GM18909 (cell line): Measurements from ENCODE around the gene GBA3.

Experiments
- ATAC-seq: cut with Tn5 transposase; IDR thresholded peaks from one replicate; pipeline ENCODE4 v1.9.1; 2021; ENCODE audit warnings: mild to moderate bottlenecking; ENCODE audit not compliant: unreplicated experiment, poor library complexity

GBA3 gene

DNA sequence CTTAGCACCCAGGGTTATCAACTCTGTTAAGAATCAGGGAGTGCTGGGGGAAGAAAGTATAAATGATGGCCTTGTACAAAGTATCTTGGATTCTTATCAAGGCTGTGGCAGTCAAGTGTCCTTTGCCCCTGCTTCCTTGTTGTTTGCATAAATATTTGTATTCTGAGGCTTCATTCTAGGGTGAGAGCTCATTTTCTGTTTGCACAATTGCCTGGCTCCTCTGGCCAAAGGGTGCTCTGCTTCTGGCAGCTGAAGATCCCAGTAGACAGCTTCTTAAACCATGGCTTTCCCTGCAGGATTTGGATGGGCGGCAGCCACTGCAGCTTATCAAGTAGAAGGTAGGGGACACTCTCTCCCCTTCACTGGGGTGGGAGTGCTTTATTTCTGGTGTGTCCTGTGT is at the start of gene GBA3:
Gene GBA3 (plus strand): TSS at position 202 of the 400 bp plus-strand sequence.
- no peak for ATAC-seq

DNA sequence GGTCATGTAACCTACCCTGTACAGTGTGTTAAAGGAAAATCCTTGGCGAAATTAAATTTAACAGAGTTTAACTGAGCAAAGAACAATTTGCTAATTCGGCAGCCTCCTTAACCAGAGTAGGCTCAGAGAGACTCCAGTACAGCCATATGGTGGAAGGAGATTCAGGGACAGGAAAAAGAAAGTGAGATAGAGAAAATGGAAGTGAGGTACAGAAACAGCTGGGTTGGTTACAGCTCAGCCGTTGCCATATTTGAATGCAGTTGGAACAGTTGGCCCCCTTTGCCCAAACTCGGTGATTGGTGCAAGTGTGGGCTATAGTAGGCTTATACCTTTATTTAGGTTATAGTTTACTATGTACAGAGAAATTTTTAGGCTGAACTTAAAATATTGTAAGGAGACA is 48.8 kb upstream of the GBA3 start:
- no peak for ATAC-seq

DNA sequence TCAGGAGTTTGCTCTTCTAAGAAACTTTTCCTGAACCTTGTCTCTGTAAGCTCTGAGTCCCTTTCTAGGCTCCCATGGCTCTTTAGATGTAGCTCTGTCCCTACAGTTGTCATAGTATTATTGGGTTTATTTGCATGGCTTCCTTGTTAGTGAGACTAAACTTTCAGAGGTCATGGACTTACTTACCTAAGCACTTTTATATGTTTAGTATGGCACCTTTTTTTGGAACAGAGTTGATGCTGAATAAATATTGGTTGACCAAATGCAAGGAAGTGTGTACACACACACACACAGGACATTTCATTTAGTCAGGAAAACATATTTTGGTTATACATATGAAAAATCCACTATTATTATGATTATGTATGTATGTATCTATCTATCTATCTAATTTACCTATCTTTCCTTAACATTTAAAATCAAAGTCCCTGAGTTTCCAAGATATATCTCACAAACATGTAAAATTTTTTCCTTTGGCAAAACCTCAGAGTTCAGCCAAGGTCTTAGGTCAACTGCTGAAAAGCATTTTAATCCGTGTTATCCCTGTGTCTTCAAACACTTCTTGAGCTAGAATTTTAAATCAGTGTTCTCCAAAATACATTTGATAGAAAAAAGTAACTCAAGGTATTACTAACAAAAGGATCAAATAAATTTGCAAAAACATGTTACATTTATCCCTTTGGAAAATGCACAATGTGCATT is 47.1 kb upstream of the GBA3 start:
- no peak for ATAC-seq

DNA sequence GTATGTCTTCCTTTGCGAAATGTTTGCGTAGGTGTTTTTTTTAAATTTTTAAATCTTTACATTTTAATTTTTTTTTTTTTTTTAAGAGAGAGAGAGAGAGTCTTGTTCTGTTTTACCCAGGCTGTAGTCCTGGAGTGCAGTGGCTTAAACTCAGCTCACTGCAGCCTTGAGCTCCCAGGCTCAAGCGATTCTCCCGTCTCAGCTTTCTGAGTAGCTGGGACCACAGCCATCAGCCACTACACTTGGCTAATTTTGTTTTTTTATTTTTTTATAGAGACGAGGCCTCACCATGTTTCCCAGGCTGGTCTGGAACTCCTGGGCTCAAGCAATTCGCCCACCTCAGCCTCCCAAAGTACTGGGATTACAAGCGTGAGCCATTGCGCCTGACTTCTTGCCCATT is 43.7 kb upstream of the GBA3 start:
- no peak for ATAC-seq

DNA sequence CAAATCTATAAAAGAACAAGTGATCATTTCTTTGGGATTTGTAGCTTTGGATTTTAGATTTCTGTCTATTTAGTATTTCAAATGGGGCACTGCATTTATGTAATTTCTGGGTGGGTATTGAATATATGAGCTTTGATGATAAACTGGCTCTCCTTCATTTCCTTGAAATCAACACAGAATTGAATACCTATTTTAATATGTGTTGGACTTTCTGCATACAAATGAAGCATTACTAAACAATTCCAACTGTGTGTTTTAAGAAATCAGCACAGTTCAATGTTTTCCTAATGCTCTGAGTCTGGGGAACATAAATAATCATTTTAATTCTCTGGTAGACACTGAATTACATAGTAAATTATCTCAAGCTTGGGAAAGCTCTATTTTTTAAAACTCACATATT is 42.0 kb upstream of the GBA3 start:
- no peak for ATAC-seq

DNA sequence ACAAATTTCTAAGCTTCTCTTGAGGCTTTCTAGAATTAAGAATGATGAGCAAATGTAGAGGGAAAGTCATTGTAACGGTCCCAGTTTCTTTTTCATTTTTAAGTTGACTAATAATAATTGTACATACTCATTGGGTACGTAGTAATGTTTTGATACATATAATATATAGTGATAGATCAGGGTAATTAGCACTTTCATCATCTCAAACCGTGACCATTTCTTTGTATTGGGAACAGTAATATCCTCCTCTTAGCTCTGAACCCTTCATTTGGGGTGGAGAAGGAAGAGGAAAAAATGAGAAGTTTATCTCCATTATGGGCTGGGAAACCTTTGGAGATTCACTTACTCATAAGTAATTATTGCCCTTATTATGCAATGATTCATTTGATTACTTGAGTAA is 39.0 kb upstream of the GBA3 start:
- ATAC-seq = no peak

DNA sequence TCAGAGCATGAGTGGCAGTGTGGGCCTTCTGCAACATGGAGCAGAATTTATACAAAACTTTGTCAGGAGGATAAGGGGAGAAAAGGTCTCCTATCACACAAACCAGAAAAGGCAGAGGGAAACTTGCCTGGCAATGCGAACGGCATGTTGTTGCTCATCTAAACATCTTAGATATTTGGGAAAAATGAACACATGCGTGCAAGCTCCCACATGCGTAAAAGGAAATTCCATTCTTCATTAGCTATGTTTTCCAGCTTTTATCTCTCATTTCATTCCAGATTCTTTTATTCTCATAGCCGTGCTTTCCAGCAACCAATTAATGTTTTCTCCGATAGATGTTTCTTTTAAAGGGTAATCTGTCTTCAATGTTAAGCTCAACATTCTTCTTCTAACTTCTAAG is 31.3 kb upstream of the GBA3 start:
- no peak for ATAC-seq

DNA sequence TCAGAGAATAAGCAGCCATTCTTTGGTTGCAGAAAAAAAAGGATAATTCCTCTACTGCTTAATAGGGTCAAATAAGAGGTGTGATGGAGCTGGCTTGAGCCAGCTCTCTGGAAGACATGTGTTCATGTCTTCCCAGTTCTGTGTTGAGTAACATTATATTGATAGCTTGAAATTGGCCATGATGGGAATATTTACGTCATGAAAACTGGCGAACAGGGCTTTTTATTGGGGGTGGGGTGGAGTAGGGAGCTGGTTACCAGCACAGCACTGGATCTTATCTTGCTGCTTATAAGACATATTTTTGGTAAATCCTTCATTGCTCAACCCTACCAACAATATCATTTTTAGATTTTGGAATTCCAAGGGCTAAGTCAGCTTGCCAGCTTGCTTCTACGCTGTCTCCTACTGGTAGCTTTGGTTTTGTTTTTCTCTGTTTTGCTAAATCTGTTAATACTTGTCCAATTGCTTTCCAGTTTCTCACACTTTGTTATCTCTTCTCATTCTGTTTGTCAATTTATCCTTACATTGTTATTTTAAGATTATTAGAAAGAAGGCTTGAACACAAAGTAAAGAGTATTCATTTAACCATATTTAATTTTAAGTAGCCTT is 25.3 kb upstream of the GBA3 start:
- no peak for ATAC-seq

DNA sequence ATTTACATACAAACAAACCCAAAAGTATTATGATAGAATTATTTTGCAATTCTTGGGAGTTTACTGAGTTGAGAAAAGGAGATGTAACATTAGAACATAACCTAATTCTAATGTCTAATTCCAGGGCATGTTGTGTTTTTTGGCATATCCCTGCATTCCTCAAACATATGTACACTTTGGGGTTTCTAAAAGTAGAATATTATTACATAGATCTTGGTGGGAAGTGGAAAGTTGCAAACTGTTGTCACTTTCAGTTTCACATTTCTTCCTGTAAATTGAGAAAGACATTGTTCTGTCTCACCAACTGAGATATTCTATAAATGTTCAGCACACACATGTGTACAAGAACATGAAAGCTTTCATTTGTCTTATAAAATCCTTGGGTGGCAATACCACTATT is 24.4 kb upstream of the GBA3 start:
- no peak for ATAC-seq

DNA sequence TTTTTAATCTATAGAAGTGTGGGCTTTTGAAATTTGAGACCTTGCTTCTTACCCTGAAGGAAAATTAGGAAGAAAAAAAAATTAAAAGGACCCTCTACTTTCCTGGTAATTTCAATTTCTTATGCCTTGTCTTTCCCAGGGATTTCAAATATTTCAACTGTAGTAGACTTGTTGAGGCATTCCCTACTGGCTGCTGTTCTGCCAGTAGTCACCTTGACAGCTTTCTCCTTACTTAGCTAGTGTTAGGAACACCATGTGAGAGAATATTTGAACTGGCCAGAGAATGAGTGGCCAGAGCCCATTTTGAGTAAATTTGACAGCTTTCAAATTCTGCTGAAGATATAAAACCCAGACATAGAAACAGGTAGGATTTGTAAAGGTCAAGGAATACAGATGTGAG is 24.0 kb upstream of the GBA3 start:
- ATAC-seq = no peak

DNA sequence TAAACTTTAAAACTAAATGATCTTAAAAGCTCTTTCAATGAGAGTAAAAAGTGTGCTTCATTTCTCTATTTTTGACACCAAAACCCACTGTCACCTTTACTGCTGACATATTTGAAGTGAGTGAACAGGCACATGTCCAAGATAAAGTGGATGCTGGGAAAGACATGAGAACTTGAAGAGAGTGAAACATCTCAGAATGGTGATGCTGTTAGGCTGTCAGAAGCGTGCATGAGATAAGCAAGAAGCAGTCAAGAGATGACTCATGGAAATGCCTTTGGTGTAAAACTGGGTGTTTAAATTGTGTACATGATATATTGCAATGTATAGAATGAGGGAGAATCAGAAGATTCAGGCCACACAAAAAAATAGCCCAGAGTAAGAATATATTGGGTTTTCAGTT is 21.8 kb upstream of the GBA3 start:
- ATAC-seq = no peak

DNA sequence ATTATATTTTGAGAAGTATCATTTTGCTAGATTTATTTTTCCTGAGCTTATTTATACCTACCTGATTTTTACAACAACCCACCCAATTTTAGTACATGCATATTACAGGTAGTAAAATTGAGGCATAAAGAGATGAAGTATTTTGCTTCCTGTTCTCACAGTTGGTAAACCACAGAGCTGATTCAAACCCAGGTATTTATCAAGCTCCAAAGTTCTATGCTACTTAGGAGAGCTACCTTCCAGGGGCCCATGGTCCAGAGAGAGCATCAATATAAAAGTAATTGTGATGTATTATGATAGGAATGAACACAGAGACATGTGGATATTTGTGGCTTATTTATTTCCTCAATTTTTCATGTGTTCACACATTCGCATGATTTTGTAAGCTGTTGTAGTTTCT is 20.2 kb upstream of the GBA3 start:
- ATAC-seq = no peak

DNA sequence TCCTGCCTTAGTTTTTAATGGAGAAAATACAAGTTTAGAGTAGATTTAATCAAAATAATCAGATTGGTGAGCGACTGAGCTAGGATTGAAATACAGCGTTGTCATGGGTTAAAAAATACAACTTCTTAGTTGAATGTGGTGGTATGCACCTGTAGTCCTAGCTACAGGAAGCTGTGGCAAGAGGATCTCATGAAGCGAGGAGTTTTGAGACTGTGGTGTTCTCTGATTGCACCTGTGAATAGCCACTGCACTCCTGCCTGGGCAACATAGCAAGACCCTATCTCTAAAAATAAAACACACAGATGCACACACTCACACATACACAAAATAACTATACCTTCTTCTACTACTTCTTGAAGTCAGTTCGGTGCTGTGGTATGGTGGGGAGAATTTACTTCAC is 19.8 kb upstream of the GBA3 start:
- ATAC-seq = no peak

DNA sequence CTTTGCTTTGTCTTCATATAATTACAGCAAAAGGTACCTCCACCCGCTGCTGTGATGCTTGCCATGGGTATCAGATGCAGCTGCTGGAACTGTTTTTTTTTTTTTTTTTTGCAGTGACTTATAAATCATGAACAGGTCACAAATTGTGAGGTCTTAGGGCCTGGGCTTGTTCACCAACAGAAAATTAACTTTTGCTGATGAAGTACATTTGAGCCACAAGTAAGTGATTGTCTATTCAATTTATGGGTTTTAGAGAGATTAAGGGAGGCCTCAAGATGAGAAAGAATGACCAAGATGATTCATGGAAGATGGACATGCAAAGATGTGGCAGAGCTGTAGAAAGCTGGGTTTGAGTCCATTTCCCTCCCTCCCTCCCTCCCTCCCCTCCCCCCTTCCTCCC is 18.0 kb upstream of the GBA3 start:
- no peak for ATAC-seq

DNA sequence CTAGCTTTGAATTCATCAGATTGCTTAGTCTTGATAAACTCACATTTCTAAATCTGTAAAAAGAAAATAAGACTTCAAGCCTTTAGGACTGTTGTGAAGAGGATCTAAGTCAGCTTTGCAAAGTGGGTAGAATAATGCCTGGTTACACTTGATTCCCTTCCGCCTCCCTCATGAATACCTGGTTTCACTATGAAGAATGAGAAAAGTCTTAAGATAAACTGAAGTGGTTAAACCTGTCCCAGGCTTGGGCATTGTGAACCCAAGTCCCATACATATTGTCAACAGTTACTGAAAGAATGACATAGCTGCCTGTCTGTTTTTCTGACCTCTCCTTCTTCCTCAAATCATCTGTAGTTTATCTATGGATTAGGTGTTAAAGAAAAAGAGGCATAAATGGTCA is 16.7 kb upstream of the GBA3 start:
- ATAC-seq = no peak

DNA sequence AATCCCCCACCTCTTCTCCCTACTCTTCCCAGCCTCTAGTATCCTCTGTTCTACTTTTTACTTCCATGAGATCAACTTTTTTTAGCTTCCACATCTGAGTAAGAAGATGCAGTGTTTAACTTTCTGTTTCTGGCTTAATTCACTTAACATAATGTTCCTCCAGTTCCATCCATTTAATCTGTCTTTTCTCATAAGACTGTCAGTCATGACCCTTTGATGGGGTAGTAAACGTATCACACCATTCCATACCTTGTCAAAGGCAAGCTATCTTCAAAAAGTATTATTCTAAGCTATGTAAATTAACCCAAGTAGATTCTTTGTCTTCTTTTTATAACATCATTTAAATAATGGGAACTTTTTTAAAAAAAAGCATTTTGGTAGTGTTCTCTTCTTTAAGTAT is 15.0 kb upstream of the GBA3 start:
- ATAC-seq = no peak

DNA sequence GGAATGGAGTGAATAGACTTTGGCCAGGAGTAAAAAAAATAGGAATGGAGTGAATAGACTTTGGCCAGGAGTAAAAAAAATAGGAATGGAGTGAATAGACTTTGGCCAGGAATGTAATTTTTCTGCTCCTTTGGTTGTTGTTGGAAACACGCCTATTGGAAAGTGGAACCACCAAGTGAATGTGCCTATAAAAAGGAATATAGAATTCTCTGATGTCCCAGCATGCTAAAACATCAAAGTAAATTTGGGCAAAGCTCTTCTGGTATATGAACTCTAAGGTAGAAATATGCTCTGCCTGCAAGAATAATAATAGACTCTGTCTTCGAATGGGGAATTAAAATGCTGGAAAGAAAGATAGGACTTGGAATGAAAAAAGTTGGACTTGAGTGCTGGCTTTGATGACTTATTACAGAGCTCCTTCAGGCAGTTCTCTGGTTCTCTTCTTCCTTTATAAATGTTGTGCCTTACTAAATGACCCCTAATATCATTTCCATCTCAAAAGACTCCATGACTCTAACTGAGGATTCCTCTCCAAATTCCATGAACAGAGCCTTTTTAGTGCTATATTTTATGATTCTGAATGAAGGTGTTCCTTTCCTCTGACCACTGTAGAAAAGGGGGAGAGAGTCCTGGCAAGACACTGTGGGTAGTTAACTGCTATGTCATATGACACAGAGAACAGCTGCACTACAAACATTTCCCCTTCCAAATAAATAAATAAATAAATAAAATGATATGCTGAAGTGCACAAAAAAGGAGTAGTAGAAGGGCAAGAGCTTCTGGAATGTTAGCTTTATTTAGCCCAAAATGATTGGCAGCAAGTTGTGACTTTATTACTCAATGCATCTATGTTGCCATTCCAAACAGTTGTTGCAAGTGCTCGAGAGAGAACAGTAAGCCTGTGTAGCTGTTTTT is 13.5 kb upstream of the GBA3 start:
- ATAC-seq = no peak

DNA sequence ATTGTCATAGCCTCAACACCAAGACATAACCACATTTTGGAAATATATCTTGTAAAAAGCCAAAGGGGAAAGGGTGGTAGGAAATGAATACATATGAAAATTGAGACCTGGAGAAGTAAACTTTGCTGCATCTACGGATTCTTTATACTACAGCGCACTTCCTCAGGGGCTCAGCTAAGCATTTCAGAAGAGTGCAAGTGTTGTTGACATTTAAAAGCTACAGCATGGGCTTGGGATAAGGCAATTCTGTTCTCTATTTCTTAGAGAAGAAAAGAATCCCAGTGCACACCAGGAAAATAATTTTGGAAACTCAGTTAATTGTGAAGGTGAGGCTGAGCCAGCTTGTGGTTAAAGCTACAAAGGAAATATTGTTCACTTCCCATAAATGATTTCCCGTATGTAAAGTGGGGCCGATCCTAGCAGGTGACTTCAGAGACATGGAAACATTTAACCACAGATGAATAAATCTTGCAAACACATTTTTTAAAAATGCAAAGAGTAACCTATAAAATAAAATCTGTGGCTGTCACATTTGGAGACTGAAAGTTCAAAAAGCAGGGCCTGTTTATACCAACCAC is 12.6 kb upstream of the GBA3 start:
- ATAC-seq = no peak

DNA sequence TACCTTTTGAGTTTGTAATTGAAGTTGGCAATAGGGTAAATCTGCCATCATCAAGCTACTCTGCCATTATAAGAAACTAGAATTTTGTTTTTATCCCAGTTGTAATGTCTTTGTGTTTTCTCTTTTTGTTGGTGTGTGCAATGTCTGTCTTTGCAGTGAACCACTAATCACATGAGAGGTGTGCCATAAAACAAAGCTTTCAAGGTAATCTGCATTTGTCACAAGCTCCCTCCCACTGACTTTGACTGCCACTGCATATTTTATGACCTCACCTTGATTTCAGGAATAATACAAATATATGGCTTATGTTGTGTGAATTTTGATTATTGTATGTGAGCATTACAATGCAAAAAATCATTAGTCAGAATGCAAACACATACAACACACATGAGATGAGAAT is 9.0 kb upstream of the GBA3 start:
- ATAC-seq = no peak

DNA sequence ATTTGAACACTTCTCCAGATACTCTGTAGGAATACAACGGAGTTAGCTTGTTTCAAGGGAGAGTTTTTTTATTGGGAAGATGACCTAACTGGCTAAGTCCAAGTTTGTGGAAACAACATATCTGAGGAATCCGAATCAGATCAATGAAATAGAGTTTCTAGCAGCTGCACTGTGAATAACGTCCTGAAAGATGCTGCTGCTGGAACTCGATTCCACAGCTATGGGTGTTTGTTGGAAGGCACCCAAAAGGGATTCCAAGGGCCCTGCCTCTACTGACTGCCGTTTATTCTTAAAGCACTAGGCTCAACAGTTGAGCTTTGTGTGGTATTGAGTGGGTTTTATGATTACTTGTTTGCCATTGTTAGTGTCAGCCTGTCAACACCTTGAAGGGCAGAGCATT is 6.6 kb upstream of the GBA3 start:
- no peak for ATAC-seq

DNA sequence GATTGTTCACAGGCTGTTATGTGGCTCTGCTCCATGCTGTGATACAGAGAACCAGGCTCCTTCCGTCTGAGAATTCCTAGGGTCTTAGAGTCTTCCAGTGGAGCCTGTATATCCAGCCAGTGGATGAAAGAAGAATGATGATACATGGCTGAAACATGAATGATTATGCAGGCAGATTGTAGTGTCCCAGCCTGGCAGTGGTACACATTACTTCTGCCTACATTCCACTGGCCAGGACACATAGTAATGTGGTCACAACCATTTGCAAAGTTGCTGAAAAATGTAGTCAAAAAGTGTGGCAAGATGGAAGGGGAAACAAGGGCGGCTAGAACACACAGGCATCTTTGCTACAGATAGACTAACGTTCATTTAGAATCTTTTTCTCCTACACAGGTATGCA is 4.5 kb upstream of the GBA3 start:
- ATAC-seq = no peak
